ENCODE measurements around the gene ITIH5.

DNA sequence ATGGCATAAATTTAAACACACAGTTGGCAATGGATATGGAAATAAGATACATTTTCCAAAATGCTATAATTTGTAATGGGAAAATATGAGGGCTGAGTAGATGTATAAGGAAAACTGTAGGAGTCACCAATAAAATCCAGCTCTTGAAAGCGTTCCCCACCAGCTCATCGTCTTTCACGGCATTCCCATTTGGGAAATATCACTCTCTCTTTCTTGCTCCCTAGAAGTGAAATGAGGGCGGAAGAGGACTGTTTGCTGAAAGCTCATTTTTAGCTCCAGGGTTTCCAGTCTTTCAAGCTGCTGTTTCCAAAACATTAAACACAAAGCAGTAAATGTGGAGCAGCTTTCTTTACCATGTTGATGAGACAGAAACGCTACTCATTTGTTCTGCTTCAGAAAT is 151.3 kb downstream of the ITIH5 start:
- TF ChIP-seq BHLHE40 (IDR thresholded peaks at IDR 0.05; ENCODE audit: borderline replicate concordance) = no peak
- no peak for TF ChIP-seq SP1 (IDR thresholded peaks at IDR 0.05)
- TF ChIP-seq ELF4 (IDR thresholded peaks at IDR 0.05) = no peak
- no peak for TF ChIP-seq NFRKB (IDR thresholded peaks at IDR 0.05)
- TF ChIP-seq TARDBP (IDR thresholded peaks at IDR 0.05) = no peak
- TF ChIP-seq CTBP1 (IDR thresholded peaks at IDR 0.05; ENCODE audit: borderline replicate concordance) = no peak
- no peak for TF ChIP-seq LEF1 (IDR thresholded peaks at IDR 0.05; ENCODE audit: borderline replicate concordance)
- TF ChIP-seq FOXM1 (IDR thresholded peaks at IDR 0.05; ENCODE audit: borderline replicate concordance) = no peak
- TF ChIP-seq FOXA1 (IDR thresholded peaks at IDR 0.05) = no peak
- no peak for TF ChIP-seq FOXK2 (IDR thresholded peaks at IDR 0.05)
- TF ChIP-seq SUZ12 (IDR thresholded peaks at IDR 0.05) = no peak
- TF ChIP-seq, protein P1, sequence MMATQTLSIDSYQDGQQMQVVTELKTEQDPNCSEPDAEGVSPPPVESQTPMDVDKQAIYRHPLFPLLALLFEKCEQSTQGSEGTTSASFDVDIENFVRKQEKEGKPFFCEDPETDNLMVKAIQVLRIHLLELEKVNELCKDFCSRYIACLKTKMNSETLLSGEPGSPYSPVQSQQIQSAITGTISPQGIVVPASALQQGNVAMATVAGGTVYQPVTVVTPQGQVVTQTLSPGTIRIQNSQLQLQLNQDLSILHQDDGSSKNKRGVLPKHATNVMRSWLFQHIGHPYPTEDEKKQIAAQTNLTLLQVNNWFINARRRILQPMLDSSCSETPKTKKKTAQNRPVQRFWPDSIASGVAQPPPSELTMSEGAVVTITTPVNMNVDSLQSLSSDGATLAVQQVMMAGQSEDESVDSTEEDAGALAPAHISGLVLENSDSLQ (IDR thresholded peaks at IDR 0.05) = no peak
- TF ChIP-seq L3MBTL2 (conservative IDR thresholded peaks at IDR 0.05) = no peak
- no peak for TF ChIP-seq HDGF (IDR thresholded peaks at IDR 0.05; ENCODE audit: borderline replicate concordance)

All from HEK293T (cell line).